ENCODE measurements around the gene ERGIC1. TPM values are rescaled to one million over a fixed set of nuclear protein-coding genes. Genes with fewer than 3 reads are reported as not detected.
"Not testable (repeated sequence)": the region's sequence is repeated elsewhere in the genome, so short reads cannot be mapped to it uniquely, and the experiment has no call there.

Gene ERGIC1
- total RNA-seq, 1 experiment from 2014 or later, result 77.0 TPM

DNA sequence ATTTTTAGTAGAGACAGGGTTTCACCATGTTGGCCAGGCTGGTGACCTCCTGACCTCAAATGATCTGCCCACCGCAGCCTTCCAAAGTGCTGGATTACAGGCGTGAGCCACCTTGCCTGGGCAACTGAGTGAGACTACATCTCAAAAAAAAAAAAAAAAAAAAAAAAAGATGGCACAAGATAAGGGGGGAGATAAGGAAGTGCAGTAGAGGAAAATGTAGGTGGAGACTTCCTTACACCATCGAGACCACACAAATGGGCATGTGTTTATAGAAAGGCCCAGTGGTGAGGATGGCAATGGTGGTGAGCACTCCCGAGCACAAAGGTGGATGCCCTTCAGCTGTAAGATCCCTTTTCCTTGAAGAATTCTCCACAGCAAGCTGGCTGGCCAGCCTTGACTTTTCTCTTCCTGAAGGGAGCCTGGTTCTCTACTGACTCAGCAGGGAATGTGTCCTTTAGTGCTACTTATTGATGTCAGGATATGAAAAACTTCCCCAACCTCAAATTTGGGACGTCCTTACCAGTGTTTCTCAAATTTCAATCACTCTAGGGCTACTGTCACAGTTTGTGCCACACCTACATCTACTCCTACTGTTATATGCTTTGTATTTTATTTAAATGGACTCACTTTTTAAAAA is 28.2 kb downstream of the ERGIC1 start:
- Histone ChIP-seq H4K91ac (ENCODE audit: insufficient read length, low read depth, low read length) (no peak overlapping the region), H3K27me3 (ENCODE audit: insufficient read depth, low read length) (no peaks in the 10 kb centered on the region), H3K56ac (ENCODE audit: insufficient read length, low read depth, low read length) (no peak overlapping the region), H3K4me2 (ENCODE audit: insufficient read depth, insufficient read length, low read length) (no peak overlapping the region), H2AFZ (ENCODE audit: low read length) (no peak overlapping the region), H3K27ac (ENCODE audit: insufficient read length, low read depth, low read length) (no peak overlapping the region), H3T11ph (ENCODE audit: low read length) (no peak overlapping the region), H2BK15ac (ENCODE audit: low read depth, low read length) (no peak overlapping the region), H2BK12ac (ENCODE audit: insufficient read length, low read depth, low read length) (no peak overlapping the region), H3K14ac (ENCODE audit: insufficient read depth, low read length) (no peak overlapping the region), H3K79me2 (ENCODE audit: insufficient read depth, low read length) (peaks cover 3% of the 10 kb centered on the region; the same call in 1 of the 2 replicates), H2AK5ac (ENCODE audit: insufficient read length, low read length) (no peak overlapping the region), H4K20me1 (ENCODE audit: control insufficient read depth, insufficient read depth, insufficient read length) (peaks cover 3% of the 10 kb centered on the region), H3K79me1 (ENCODE audit: insufficient read depth, low read depth, low read length, poor library complexity, severe bottlenecking) (no peaks in the 10 kb centered on the region), H2BK5ac (ENCODE audit: insufficient read length, low read length) (no peak overlapping the region), H3K18ac (ENCODE audit: insufficient read length, low read depth, low read length) (no peak overlapping the region), H3K4me1 (ENCODE audit: insufficient read depth, low read length) (peaks cover 7% of the 10 kb centered on the region; the same call in 1 of the 2 replicates), H2BK120ac (ENCODE audit: low read depth, low read length, poor library complexity, severe bottlenecking) (no peak overlapping the region), H4K8ac (replicated peaks; ENCODE audit: insufficient read length, low read depth, low read length) (no peak overlapping the region), H3K9me3 (ENCODE audit: control insufficient read depth, low read depth, low read length) (no peaks in the 10 kb centered on the region), H4K5ac (ENCODE audit: insufficient read length, low read depth, low read length) (no peak overlapping the region), H3K9ac (ENCODE audit: extremely low read depth, insufficient read length, low read length) (no peak overlapping the region), H3K4ac (ENCODE audit: low read depth, low read length) (no peak overlapping the region), H3K23ac (ENCODE audit: insufficient read length, low read depth, low read length) (no peak overlapping the region), H3K23me2 (ENCODE audit: insufficient read length, low read depth, low read length, poor library complexity, severe bottlenecking) (peaks cover 3% of the 10 kb centered on the region), H2BK20ac (ENCODE audit: low read depth, low read length, poor library complexity, severe bottlenecking) (no peak overlapping the region)
- H3K27ac Mint-ChIP-seq, result no peak overlapping the region
- WGBS (ENCODE audit: extremely low coverage, insufficient read length, low lambda C conversion rate), result no CpG with 5 or more reads among the region's 5 CpGs
- TF ChIP-seq, protein P1, sequence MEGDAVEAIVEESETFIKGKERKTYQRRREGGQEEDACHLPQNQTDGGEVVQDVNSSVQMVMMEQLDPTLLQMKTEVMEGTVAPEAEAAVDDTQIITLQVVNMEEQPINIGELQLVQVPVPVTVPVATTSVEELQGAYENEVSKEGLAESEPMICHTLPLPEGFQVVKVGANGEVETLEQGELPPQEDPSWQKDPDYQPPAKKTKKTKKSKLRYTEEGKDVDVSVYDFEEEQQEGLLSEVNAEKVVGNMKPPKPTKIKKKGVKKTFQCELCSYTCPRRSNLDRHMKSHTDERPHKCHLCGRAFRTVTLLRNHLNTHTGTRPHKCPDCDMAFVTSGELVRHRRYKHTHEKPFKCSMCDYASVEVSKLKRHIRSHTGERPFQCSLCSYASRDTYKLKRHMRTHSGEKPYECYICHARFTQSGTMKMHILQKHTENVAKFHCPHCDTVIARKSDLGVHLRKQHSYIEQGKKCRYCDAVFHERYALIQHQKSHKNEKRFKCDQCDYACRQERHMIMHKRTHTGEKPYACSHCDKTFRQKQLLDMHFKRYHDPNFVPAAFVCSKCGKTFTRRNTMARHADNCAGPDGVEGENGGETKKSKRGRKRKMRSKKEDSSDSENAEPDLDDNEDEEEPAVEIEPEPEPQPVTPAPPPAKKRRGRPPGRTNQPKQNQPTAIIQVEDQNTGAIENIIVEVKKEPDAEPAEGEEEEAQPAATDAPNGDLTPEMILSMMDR (conservative IDR thresholded peaks at IDR 0.05), result no peak
- peaks cover 5 to 7% (median 5%) of the 10 kb centered on the region in 3 experiments; a peak in 4 of 7 replicates for H3K36me3 Mint-ChIP-seq (ENCODE audit: insufficient read depth in 1 of 3, low read depth in 3 of 3)
- DNase-seq, result no peak
- H3K4me3 Mint-ChIP-seq, result no peak overlapping the region
- H3K27me3 Mint-ChIP-seq (ENCODE audit: low read depth), result no peaks in the 10 kb centered on the region; the same call in 1 of the 2 replicates
- H3K9me3 Mint-ChIP-seq, result no peaks in the 10 kb centered on the region
- peaks cover 35 to 57% of the 10 kb centered on the region in 2 experiments for H3K4me1 Mint-ChIP-seq

DNA sequence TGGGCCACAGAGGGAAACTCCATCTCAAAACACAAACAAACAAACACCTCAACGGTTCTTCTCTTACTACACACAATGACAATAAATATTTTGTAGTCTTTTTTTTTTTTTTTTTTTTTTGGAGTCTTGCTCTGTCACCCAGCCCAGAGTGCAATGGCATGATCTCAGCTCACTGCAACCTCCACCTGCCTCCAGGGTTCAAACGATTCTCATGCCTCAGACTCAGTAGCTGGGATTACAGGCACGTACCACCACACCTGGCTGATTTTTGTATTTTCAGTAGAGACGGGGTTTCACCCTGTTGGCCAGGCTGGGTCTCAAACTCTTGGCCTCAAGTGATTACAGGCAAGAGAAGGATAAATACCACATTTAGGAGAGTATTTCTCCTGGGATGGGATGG is 30.1 kb downstream of the ERGIC1 start:
- not testable (repeated sequence) for H4K5ac ChIP-seq (ENCODE audit: insufficient read length, low read depth, low read length); H4K91ac ChIP-seq (ENCODE audit: insufficient read length, low read depth, low read length); H2AK5ac ChIP-seq (ENCODE audit: insufficient read length, low read length); H3K27me3 Mint-ChIP-seq (ENCODE audit: low read depth); H3K9ac ChIP-seq (ENCODE audit: extremely low read depth, insufficient read length, low read length); H3K4me2 ChIP-seq (ENCODE audit: insufficient read depth, insufficient read length, low read length); H2AFZ ChIP-seq (ENCODE audit: low read length); H2BK5ac ChIP-seq (ENCODE audit: insufficient read length, low read length); H2BK12ac ChIP-seq (ENCODE audit: insufficient read length, low read depth, low read length); H3K56ac ChIP-seq (ENCODE audit: insufficient read length, low read depth, low read length); H3K18ac ChIP-seq (ENCODE audit: insufficient read length, low read depth, low read length); DNase-seq; H2BK20ac ChIP-seq (ENCODE audit: low read depth, low read length, poor library complexity, severe bottlenecking); H3K79me2 ChIP-seq (ENCODE audit: insufficient read depth, low read length); H3K4ac ChIP-seq (ENCODE audit: low read depth, low read length); H2BK15ac ChIP-seq (ENCODE audit: low read depth, low read length); H3T11ph ChIP-seq (ENCODE audit: low read length); H3K4me1 ChIP-seq (ENCODE audit: insufficient read depth, low read length); H3K9me3 Mint-ChIP-seq; H3K23me2 ChIP-seq (ENCODE audit: insufficient read length, low read depth, low read length, poor library complexity, severe bottlenecking); H4K8ac ChIP-seq (replicated peaks; ENCODE audit: insufficient read length, low read depth, low read length); H4K20me1 ChIP-seq (ENCODE audit: control insufficient read depth, insufficient read depth, insufficient read length); H3K36me3 Mint-ChIP-seq (ENCODE audit: insufficient read depth in 1 of 3, low read depth in 3 of 3); H2BK120ac ChIP-seq (ENCODE audit: low read depth, low read length, poor library complexity, severe bottlenecking); H3K79me1 ChIP-seq (ENCODE audit: insufficient read depth, low read depth, low read length, poor library complexity, severe bottlenecking); H3K27me3 ChIP-seq (ENCODE audit: insufficient read depth, low read length); H3K27ac ChIP-seq (ENCODE audit: insufficient read length, low read depth, low read length); H3K23ac ChIP-seq (ENCODE audit: insufficient read length, low read depth, low read length); H3K4me3 Mint-ChIP-seq; H3K9me3 ChIP-seq (ENCODE audit: control insufficient read depth, low read depth, low read length); H3K14ac ChIP-seq (ENCODE audit: insufficient read depth, low read length)
- Mint-ChIP-seq H3K4me1 (peaks cover 52 to 72% of the 10 kb centered on the region in 2 experiments), H3K27ac (peak overlapping the region in 1 of 3 experiments; percentile 73; a peak in 2 of 7 replicates)
- no CpG with 5 or more reads among the region's 4 CpGs for WGBS (ENCODE audit: extremely low coverage, insufficient read length, low lambda C conversion rate)

Data from H9 (cell line).